Astrocyte (in vitro differentiated cells and primary cell): ENCODE results near the gene CKS1B.

Experiments
- CTCF ChIP-seq: IDR thresholded peaks from 2 replicates; pipeline ENCODE4 v1.5.1; 2011; ENCODE audit warnings: low read depth, mild to moderate bottlenecking, inconsistent platforms, low read length, moderate library complexity; ENCODE audit not compliant: insufficient read depth
- EZH2 ChIP-seq: IDR thresholded peaks from 2 replicates; pipeline ENCODE4 v1.6.1; 2012; ENCODE audit warnings: mild to moderate bottlenecking, low read length, inconsistent platforms; ENCODE audit not compliant: insufficient read depth

- TF ChIP-seq EZH2 (no peak), CTCF (no peak)
Observed at GRCh38 chr1:155022136-155022926, 47.9 kb downstream of the CKS1B start.
